Upper lobe of left lung (tissue), 6 donors: Measurements from ENCODE around the gene MEPE. TPM values are rescaled to one million over a fixed set of nuclear protein-coding genes. Genes with fewer than 3 reads are reported as not detected.

Experiments used
- ATAC-seq, 2 donors: fragments of 200-7000 bp; cut with Tn5 transposase; one replicate each; pipeline ENCODE4 v1.9.1; 2022; ENCODE audit warnings: mild to moderate bottlenecking in 2 of 2, moderate library complexity in 2 of 2; ENCODE audit not compliant: low FRiP score in 2 of 2
- DNase-seq, 2 donors: peaks; one replicate each; pipeline ENCODE4 v3.0.0-alpha.2; 2019 to 2020
- H3K27ac ChIP-seq, 4 donors: fragments of 200-600 bp; sonication (generic); one replicate each; pipeline ENCODE4 v1.5.1; 2016 to 2019
- H3K27me3 ChIP-seq, 4 donors: fragments of 200-600 bp; sonication (generic); one replicate each; pipeline ENCODE4 v1.5.1; 2017 to 2019
- H3K36me3 ChIP-seq, 4 donors: fragments of 200-600 bp; sonication (generic); one replicate each; pipeline ENCODE4 v1.5.1; 2016 to 2019
- H3K4me1 ChIP-seq, 4 donors: fragments of 200-600 bp; sonication (generic); one replicate each; pipeline ENCODE4 v1.5.1; 2018 to 2019
- H3K4me3 ChIP-seq, 4 donors: fragments of 200-600 bp; sonication (generic); one replicate each; pipeline ENCODE4 v1.5.1; 2017 to 2019; ENCODE audit warnings: mild to moderate bottlenecking in 2 of 4, moderate library complexity in 1 of 4
- H3K9me3 ChIP-seq, 4 donors: fragments of 200-600 bp; sonication (generic); one replicate each; pipeline ENCODE4 v1.5.1; 2018 to 2019
- EP300 ChIP-seq, 4 donors: sonication (generic); formaldehyde crosslinking; IDR thresholded peaks; one replicate each; pipeline ENCODE4 v1.5.1; 2017; ENCODE audit warnings: antibody characterized with exemption in 4 of 4, control low read depth in 2 of 4
- POLR2A ChIP-seq, 4 donors: fragments of 450-650 bp; IDR thresholded peaks; one replicate each; pipeline ENCODE4 v1.5.1; 2016 to 2017; ENCODE audit warnings: antibody characterized with exemption in 4 of 4, mild to moderate bottlenecking in 2 of 4
- POLR2AphosphoS5 ChIP-seq, 2 donors: sonication (generic); formaldehyde crosslinking; IDR thresholded peaks; one replicate each; pipeline ENCODE4 v1.5.1; 2017; ENCODE audit warnings: antibody characterized with exemption in 2 of 2
- WGBS, 2 donors: methylation state at CpG; one replicate each; pipeline ENCODE4 v1.1.5; 2017 to 2018; 5-methylcytosine and 5-hydroxymethylcytosine counted together
- total RNA-seq, 6 donors: library from RNA; depleted of rRNA in 4 of 6; stranded (reverse); fragments of >200 nt in 4 of 6; gene quantifications; one replicate each; pipeline versions ENCODE4 v1.1.0 to v1.2.1, GENCODE V29; 2016 to 2021
- TF ChIP-seq, protein P1 (sequence below), 6 experiments: fragments of 450-650 bp in 4 of 6; fragments of 200-600 bp in 2 of 6; sonication (generic) in 2 of 6; IDR thresholded peaks; one replicate each; pipeline ENCODE4 v1.5.1; 2016 to 2019; ENCODE audit warnings: antibody characterized with exemption in 6 of 6
- donor health status: DM: no; HTN: no; CAD: no; lungs with moderate emphysema.
- donor health status: DM: no; HTN: yes; CAD: no; lungs with severe emphysema.

MEPE gene
- total RNA-seq, 6 donors from 2014 or later, result not detected

DNA sequence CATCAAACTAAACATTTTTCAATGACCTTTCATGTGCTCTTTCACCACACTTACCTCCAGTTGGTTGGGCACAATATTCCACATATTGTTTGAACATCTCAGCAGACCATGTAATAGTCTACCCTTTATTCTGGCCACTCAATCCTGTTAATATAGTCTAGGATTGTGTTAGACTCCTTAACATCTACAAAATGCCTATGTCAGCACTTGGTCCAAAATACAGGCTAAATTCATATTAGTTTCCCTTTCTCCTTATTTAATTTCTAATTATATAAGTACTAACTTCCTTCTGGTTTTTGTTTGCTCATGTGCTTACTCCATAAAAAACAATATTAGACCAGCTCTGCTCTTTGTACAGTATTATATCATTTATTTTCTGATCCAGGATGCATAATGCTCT is 21.1 kb downstream of the MEPE start:
- peaks cover under 1 to 10% (median 9%) of the 10 kb centered on the region in 4 donors for H3K4me1 ChIP-seq
- H3K9me3 ChIP-seq, result no peaks in the 10 kb centered on the region
- ATAC-seq (no peak), DNase-seq (no peak)
- no peaks in the 10 kb centered on the region for H3K36me3 ChIP-seq
- TF ChIP-seq EP300 (IDR thresholded peaks at IDR 0.05) (no peak), POLR2AphosphoS5 (IDR thresholded peaks at IDR 0.05) (no peak), POLR2A (IDR thresholded peaks at IDR 0.05) (no peak)
- TF ChIP-seq, protein P1, sequence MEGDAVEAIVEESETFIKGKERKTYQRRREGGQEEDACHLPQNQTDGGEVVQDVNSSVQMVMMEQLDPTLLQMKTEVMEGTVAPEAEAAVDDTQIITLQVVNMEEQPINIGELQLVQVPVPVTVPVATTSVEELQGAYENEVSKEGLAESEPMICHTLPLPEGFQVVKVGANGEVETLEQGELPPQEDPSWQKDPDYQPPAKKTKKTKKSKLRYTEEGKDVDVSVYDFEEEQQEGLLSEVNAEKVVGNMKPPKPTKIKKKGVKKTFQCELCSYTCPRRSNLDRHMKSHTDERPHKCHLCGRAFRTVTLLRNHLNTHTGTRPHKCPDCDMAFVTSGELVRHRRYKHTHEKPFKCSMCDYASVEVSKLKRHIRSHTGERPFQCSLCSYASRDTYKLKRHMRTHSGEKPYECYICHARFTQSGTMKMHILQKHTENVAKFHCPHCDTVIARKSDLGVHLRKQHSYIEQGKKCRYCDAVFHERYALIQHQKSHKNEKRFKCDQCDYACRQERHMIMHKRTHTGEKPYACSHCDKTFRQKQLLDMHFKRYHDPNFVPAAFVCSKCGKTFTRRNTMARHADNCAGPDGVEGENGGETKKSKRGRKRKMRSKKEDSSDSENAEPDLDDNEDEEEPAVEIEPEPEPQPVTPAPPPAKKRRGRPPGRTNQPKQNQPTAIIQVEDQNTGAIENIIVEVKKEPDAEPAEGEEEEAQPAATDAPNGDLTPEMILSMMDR (IDR thresholded peaks at IDR 0.05), result no peak
- H3K27me3 ChIP-seq, result no peaks in the 10 kb centered on the region
- no peak overlapping the region for H3K4me3 ChIP-seq
- no peak overlapping the region for H3K27ac ChIP-seq

DNA sequence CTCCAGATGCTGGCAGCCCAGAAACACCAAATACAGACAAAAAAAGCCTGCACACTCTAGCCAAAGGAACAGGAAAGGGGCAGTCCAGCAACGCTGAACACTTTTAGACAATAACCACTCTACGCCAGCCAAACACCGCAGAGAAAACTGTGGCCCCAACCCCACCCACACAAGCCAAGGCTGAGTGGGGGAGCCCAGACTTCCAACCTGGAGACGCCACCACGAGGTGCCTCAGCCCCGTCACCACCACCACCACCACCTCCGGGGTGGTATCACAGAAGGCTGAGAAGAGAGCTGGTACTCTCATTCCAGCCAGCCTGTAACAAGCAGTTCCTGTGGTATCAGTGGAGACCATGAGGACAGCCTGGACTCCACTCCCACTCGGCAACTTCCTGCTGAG is 22.8 kb downstream of the MEPE start:
- H3K9me3 ChIP-seq, result no peaks in the 10 kb centered on the region
- 59 to 66% methylated on average over 3 to 8 of the region's 8 CpGs for WGBS, 2 donors
- H3K27me3 ChIP-seq, result no peaks in the 10 kb centered on the region
- H3K4me3 ChIP-seq, result no peak overlapping the region
- H3K36me3 ChIP-seq, result no peaks in the 10 kb centered on the region
- no peaks in the 10 kb centered on the region for H3K4me1 ChIP-seq
- no peak overlapping the region for H3K27ac ChIP-seq
- DNase-seq, result peak in 1 of 2 donors; percentile 6
- TF ChIP-seq POLR2A (IDR thresholded peaks at IDR 0.05) (no peak), EP300 (IDR thresholded peaks at IDR 0.05) (no peak), POLR2AphosphoS5 (IDR thresholded peaks at IDR 0.05) (no peak)
- TF ChIP-seq, protein P1 (IDR thresholded peaks at IDR 0.05), result no peak
- no peak for ATAC-seq

DNA sequence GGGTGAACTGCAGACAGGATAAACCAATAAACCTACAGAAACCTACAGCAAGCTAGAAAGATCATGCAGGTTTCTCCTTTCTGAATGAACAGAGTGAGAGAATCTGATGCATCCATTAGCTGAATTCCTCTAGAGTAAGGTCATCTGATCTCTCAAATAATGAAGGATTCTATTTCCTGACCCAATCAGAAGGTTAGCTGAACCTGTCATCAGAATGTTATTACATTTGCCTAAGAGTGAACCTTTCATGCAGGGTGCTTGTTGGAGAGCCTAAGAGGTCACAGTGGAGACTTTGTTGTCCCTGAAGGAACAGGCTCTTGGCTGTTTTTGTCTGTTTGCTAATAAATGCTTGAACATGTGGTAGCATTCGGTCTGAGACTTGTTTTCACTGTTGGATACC is 24.0 kb downstream of the MEPE start:
- DNase-seq (no peak), ATAC-seq (no peak)
- no peak overlapping the region for H3K27ac ChIP-seq
- no peaks in the 10 kb centered on the region for H3K4me1 ChIP-seq
- no peaks in the 10 kb centered on the region for H3K36me3 ChIP-seq
- no peaks in the 10 kb centered on the region for H3K27me3 ChIP-seq
- H3K9me3 ChIP-seq, result no peaks in the 10 kb centered on the region
- 38 to 52% methylated on average over 1 of the region's 1 CpG for WGBS, 2 donors
- H3K4me3 ChIP-seq, result no peak overlapping the region
- TF ChIP-seq POLR2A (IDR thresholded peaks at IDR 0.05), result no peak
- TF ChIP-seq, protein P1 (IDR thresholded peaks at IDR 0.05), result no peak
- no peak for TF ChIP-seq POLR2AphosphoS5 (IDR thresholded peaks at IDR 0.05)
- no peak for TF ChIP-seq EP300 (IDR thresholded peaks at IDR 0.05)

DNA sequence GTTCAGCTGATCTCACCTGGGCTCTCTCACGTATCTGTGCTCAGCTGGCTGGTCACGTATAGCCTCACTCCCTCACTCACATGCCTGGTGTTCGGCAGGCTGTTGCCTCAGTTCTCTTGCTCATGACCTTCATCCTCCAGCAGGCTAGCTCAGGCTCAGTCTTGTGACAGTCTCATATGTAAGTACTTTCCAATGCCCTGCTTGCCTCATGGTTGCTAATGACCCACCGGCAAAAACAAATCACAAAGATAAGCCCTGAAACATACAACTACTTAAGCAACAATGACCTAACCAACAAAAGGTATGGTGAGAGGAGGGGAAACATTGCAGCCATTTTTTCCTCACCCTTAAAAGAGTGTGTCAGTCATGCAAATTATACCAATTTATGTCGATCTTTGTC is 25.0 kb downstream of the MEPE start:
- H3K27ac ChIP-seq, result no peak overlapping the region
- 57 to 86% methylated on average over 5 of the region's 5 CpGs for WGBS, 2 donors
- no peaks in the 10 kb centered on the region for H3K4me1 ChIP-seq
- DNase-seq (no peak), ATAC-seq (no peak)
- H3K4me3 ChIP-seq, result no peak overlapping the region
- TF ChIP-seq POLR2AphosphoS5 (IDR thresholded peaks at IDR 0.05), result no peak
- TF ChIP-seq, protein P1 (IDR thresholded peaks at IDR 0.05), result no peak
- TF ChIP-seq EP300 (IDR thresholded peaks at IDR 0.05), result no peak
- no peak for TF ChIP-seq POLR2A (IDR thresholded peaks at IDR 0.05)
- no peaks in the 10 kb centered on the region for H3K27me3 ChIP-seq
- no peaks in the 10 kb centered on the region for H3K36me3 ChIP-seq
- H3K9me3 ChIP-seq, result no peaks in the 10 kb centered on the region

DNA sequence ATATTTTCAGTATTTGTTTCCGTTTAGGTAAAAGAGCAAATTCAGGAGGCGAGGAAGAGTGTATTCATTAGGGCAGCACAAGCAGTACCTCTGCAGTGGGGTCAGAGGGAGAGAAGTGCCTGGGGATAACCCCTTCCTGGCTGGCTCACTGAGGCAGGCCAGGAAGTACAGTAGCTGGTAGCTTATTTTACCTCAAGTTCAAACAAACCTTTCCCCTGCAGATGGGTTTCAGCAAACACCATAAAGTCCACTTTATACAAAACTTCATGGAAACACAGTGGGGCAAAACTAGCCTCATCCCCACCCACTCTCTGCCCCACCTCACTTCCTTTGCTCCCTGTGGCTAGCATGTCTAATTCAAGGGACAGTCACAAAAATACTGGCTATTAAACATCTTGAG is 29.5 kb downstream of the MEPE start:
- H3K36me3 ChIP-seq, result no peaks in the 10 kb centered on the region
- no peak overlapping the region for H3K27ac ChIP-seq
- H3K4me3 ChIP-seq, result no peak overlapping the region
- TF ChIP-seq, protein P1 (IDR thresholded peaks at IDR 0.05), result no peak
- TF ChIP-seq POLR2AphosphoS5 (IDR thresholded peaks at IDR 0.05), result no peak
- TF ChIP-seq POLR2A (IDR thresholded peaks at IDR 0.05), result no peak
- no peak for TF ChIP-seq EP300 (IDR thresholded peaks at IDR 0.05)
- DNase-seq (no peak), ATAC-seq (no peak)
- no peaks in the 10 kb centered on the region for H3K27me3 ChIP-seq
- WGBS, 2 donors, result 92 to 93% methylated on average over 2 of the region's 2 CpGs
- H3K4me1 ChIP-seq, result peaks cover 0 to 11% (median 6%) of the 10 kb centered on the region in 4 donors
- H3K9me3 ChIP-seq, result no peaks in the 10 kb centered on the region
